Right renal pelvis (tissue), 4 donors: ENCODE results near the gene RNF43. TPM values are rescaled to one million over a fixed set of nuclear protein-coding genes. Genes with fewer than 3 reads are reported as not detected.
"Not testable (repeated sequence)": the region's sequence is repeated elsewhere in the genome, so short reads cannot be mapped to it uniquely, and the experiment has no call there.

Experiments
- DNase-seq, 4 donors: peaks; one replicate each; pipeline ENCODE4 v3.0.0-alpha.2; 2013; ENCODE audit warnings: low read depth in 4 of 4, low spot score in 3 of 4, missing footprints in 1 of 4
- polyA plus RNA-seq, 4 donors: library from polyadenylated mRNA; unstranded; fragments of 120-200 nt; gene quantifications; one replicate each; pipeline ENCODE4 v1.2.1, GENCODE V29; 2013; ENCODE audit not compliant: insufficient read length in 4 of 4

The RNF43 gene
- polyA plus RNA-seq, 4 donors = 11.6 to 14.8 (median 13.6) TPM

GRCh38 chr17:58410714-58411407, 6.5 kb downstream of the RNF43 start:
- DNase-seq = no peak

DNA sequence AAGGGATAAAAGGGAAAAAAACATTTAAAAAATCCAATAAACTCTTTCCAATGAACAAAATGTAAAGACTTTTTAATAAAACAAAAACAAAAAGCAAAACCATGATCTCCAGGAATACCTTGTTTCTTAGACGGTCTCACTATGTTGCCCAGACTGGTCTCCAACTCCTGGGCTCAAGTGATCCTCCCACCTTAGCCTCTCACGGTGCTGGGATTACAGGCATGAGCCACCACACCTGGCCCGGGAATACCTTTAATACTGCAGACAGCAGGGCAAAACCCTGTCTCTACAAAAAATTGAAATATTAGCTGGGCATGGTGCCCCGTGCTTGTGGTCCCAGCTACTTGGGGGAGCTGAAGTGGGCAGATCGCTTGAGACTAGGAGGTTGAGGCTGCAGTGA, 7.9 kb downstream of the RNF43 start:
- no peak for DNase-seq

GRCh38 chr17:58403311-58403710, 14.0 kb downstream of the RNF43 start:
- DNase-seq = no peak

DNA sequence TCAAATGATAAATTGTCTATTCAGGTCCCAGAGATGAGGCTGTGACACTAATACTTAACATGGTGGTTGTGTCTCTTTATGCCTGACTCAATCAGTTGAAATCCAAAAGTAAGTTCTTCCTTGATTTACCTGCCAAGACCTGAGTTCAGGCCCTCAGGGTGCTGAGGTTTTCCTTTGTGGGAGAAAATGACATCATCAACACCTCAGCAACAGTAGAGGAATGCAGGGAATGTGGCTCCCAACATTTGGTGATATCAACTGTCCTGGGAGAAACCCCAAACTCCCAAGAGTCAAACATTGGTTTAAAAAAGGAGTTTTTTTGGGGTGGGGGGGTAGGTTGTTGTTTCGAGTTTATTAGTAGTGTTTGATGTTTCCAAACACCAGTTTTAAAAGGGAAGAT, 14.7 kb downstream of the RNF43 start:
- DNase-seq = no peak

GRCh38 chr17:58402047-58402446, 15.3 kb downstream of the RNF43 start:
- DNase-seq = no peak

DNA sequence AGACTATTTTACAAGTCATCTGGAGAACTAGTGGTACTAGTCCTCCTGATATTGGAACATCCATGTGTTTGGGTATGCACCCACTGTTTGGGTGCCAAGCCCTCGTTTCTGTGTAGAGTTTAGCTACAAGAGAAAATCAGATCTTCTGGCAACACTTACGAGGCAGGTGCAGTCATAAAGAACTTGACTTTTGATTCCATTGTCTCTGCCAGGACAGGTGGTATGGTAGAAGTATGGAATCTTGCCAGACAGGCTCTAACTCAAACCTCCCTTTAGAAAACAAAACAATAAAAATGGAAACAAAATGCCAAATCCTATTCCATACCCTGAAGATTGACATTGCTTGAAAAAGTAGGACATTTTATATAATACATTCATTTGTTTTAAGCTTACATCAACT, 16.0 kb downstream of the RNF43 start:
- no peak for DNase-seq

DNA sequence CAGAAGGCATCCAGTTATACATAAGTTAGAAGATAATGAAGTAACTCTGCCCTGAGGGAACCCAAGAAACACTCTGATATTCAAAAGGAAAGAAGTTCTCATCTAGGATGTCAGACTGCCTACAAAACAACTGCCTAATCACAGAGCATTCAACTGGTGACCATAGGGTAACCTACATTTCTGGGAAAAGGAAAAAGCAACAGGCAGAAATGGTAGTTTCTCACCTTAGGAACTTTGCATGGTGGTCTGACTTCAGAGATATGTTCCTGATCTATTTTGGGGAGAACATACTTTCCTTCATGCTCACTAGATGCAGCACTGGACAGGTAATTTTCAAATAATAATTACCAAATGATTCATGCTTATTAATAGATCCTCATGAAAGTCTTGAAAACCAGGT, 16.5 kb downstream of the RNF43 start:
- no peak for DNase-seq

GRCh38 chr17:58399974-58400373, 17.4 kb downstream of the RNF43 start:
- no peak for DNase-seq

DNA sequence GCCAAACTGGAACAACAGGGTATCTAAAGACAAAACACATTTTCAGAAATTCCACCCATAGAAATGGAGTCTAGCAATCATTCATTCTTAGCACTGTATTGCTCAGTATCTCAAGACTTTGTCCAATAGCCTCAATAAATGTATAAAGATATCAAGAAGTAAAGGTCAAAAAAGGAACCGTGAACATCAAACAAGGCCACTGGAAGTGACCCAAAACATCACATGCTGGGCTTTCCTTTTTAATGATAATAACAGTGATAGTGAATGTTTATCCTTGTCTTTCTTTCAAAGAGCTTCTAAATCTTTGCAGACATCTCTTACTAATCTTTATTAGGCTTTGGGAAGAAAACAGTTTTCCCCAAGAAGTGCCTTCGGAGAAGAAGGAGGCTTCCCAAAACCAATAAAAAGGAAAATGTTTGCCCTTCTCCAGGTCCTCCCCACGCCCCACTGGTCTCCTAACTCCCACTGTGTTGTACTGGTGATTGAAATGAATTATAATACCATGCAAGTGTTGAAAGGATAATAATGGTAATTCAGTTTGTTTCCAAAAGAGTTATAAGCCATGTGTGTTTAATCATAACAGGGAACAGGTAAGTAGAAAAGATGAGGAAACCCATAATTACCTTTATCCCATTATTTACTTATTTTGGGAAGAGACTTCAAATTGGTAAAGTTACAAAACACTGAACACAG, 18.6 kb downstream of the RNF43 start:
- no peak for DNase-seq

DNA sequence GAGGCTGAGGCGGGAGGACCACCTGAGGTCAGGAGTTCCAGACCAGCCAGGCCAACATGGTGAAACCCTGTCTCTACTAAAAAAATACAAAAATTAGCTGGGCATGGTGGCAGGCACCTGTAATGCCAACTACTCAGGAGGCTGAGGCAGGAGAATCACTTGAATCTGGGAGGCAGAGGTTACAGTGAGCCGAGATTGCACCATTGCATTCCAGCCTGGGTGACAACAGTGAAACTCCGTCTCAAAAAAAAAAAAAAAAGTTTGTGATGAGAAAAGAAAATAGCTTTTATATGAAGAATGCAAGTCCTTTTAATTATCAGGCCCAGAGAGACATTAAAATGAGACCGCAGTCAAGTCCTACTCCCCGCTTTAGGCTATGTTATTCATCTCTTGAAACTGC, 19.9 kb downstream of the RNF43 start:
- not testable (repeated sequence) for DNase-seq

DNA sequence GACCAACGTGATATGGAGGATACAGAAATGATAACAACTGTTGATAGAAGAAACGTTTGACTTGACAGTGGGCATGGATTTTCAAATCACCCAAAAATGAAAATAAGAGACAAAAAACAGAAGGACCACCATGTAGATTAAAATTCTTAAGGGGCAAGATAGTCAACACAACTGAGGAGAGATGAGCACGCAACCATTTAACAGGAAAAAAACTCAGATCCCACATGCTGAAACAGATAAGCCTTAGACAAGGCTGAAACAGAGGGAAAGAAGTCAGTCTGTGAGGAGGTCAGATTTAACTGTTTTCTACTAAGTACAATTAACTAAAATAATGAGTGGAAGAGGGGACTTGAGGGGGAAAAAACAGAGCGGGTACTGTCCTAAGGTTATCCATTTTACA, 21.2 kb downstream of the RNF43 start:
- DNase-seq = no peak

DNA sequence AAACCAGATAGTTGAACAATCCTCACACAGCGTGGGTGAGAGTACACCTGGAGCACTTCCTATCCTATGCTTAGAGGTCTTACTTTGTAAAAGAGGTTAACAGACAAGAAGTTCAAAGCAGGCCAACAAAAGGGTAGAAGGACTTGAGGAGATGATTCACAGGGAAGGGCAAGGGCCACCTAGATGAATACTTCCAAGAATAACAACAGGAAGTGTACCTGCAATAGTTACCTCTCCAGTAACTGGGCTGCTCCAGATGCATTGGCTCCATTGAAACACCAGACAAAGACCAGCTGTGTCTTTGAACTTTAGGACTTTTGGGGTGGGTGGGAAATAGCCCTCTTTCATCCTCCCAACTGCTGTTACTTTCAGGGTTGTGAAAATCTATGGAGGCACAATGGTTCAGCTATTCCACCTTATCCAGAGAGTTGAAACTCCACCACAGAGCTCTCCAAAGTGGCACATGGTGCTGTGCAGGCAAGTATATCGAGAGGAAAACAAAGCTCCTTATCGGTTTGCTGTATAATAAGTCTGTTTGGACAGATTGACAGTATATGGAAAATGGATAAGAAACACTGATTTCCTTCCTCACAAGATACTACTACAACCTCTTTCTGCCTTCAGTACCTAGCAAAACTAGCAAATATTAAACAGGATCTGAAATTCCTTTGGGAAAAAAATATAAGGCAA, 22.7 kb downstream of the RNF43 start:
- no peak for DNase-seq

DNA sequence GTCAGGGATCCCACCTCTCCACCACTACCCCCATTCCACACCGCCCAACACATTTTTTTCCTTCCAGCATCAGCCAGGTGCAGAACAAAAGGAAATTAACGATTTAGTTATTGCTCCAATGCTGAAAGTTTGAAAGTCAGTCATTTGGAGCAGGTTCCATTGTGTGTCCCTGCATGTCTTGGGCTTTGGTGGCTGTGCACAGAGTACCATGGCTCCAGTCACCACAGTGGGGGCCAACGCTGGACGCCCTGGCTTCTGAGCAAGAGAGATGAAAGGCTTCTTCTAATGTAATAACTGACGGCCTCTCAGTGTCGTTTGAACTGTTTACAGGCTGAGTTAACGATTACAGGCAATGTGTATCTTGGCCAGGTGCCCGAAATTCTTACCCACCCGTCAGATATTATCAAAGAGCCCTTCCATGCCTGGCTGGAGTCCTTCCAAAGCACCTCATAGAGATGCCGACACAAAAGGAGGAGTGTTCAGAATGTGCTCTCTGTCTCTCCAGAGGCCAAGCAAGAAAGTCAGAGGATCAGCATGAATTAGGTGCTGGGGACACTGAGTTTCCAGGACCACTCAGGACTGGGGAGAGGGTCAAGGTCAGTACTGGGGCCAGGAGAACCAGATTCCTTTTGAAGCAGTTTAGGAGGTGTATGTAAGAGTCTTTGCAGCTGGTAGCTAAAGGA, 25.9 kb downstream of the RNF43 start:
- DNase-seq = peak; percentile 68 to 84 (median 77)

DNA sequence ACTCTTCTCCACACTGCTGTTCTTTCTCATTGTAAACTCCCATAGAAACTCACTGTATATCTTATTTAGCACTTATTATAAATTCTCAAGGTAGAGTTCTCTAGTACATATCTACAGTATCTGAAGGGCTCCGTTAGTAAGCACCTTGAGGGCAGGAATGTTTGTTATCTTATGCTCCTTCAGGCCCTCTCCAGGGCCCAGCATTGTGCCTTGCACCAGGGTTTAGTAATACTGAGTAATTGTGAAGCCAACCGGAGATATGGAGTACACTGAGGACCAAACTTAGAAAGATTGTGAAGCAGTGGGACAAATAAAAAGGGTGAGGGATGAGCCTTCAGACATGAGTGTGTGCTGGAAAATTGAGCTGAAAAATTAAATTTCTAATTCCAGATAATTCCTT, 26.4 kb downstream of the RNF43 start:
- DNase-seq = no peak

DNA sequence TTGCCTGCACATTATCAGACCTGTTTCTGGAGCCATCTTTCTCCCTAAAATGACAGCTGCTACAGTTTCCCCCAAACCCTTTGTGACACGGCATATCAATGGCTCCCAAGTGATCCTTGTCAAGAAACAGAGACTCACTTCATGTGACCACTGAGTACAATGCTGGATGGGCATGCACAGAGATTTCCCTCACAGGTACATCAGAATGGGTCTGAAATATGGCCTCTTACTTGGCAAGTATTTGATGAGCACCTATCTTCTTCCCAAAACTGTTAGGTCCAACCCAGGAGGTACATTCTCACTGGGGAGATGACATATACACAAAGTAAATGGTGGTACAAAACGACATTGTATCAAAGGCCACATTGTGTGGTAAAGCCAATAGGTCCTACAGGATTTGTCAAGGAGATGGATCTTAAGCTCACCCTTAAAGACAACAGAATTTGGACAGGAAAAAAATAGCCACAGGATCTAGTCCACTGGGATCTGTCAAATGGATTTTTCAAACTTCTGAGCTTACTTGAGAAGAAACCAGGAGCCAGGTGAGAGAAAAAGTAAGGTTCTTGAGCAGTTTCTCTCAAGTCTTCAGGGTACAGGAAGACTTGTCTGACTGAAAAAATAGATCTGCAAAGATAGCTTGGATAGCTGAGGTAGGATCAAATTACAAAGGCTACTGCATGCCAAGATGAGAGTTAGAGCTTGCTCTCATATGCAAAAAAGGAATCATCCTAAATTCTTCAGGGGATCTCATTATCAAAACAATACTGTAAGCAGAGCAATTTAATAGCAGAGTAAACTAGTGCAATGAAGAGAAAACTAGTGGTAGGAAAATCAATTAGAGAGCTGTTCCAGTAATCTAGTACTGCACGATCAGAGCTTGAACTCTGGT, 28.8 kb downstream of the RNF43 start:
- no peak for DNase-seq

- DNase-seq = no peak
These were observed 29.5 kb downstream of the RNF43 start for GRCh38 chr17:58387834-58388233.

DNA sequence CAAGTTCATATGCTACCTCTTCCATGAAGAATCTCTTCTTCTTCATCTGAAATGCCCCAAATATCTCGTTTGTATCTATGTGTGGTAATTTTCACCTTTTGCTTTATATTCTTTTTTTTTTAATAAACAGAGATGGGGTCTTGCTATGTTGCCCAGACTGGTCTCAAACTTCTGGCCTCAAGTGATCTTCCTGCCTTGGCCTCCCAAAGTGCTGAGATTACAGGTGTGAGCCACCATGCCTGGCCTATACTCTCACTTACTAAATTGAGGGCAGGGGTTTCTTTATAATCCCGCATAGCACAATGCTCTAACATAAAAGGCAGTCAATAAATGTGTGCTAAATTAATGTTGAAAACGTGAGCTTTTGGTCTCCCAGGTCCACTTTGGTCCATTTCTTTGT, 30.6 kb downstream of the RNF43 start:
- DNase-seq = no peak

DNA sequence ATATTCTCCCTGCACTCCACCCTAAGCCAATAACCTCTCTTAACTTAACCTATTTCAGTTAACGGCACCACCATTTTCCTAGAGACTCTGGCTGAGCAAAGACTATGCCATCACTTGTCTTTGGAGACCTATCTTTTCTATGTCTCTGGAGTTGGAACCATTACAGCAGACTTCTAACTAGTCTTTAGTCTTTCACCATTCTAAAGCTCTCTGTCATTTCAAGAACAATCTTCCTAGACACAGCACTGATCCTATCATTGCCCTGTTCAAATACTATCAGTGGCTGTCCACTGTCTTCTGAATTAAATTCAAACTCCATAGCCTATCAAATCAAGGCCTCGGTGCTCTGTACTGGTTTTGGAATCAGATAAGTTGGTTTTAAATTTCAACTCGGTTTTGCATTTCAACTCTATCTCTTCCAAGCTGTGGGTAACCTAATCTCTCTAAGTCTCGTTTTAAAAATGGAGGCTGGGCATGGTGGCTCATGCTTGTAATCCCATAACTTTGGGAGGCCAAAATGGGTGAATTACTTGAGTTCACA, 31.9 kb downstream of the RNF43 start:
- DNase-seq = no peak

DNA sequence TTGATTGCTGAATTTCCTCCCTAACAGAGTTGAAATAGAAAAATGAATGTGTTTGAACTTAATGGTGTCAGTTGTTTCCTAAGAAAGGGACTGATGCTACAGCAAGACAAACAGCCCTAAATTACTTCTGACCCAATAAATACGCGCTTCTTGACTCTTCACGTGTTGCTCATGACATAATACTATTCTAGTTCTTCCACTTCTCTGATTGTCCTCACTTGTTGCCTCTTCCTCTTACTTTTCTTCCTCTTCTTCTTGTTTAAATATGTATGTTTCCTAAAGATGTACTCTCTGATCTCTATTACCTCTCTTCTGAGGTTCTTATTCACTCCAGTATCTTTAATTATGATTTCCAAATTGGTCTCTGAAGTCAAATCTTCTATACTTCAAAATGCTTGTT, 32.4 kb downstream of the RNF43 start:
- DNase-seq = no peak

DNA sequence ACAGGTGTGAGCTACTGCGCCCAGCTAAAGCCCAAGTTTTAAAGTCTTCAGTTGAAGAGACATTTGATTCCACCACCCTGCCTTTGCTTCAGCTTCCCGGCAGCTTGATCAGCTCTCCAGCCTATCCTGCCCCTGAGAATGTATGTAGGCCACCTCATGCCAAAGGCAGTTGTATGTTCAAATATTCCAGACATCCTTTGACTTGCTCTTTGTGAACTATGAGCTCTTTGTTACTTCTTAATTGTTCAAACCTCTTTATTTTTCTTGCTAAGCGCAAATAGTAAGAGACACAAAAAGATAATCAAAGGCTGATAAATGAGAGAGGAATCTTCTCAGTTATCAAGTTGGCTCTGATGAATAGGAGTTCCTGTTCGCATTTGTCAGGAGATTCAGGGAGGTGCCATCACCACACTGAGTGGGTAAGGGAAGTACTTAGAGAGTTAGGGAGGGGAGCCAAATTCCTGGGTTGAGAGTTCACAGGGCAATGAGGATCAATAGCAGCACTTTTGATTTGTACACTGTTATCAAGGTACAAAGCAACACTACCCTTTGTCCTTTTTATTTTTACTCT, 33.4 kb downstream of the RNF43 start:
- no peak for DNase-seq
